GM12878 (cell line): Measurements from ENCODE around the gene TRMT1. TPM values are rescaled to one million over a fixed set of nuclear protein-coding genes. Genes with fewer than 3 reads are reported as not detected.

ENCODE experiments used
- ATAC-seq: fragments of 200-7000 bp; cut with Tn5 transposase; 3 replicates; pipeline ENCODE4 v1.9.1; 2020; ENCODE audit warnings: mild to moderate bottlenecking, moderate library complexity
- BruUV-seq: library from RNA; stranded (reverse); fragments of 400-500 nt; replicated peaks from 2 replicates; lab custom pipeline; 2021; lab: Mats Ljungman, UMichigan
- CTCF ChIA-PET: fragments of 300-600 bp; sonication (Branson Sonifier 250); formaldehyde crosslinking; extraction: SDS; loops from one replicate; lab custom pipeline; 2021; ENCODE audit warnings: inconsistent platforms; lab: Yijun Ruan, JAX
- POLR2A ChIA-PET: fragments of 350-600 bp; formaldehyde crosslinking; extraction: SDS; loops from one replicate; lab custom pipeline; 2021; ENCODE audit warnings: inconsistent platforms; lab: Charles Lee
- RAD21 ChIA-PET: fragments of 300-600 bp; sonication (Branson Sonifier 250); formaldehyde crosslinking; loops from one replicate; lab custom pipeline; 2023; ENCODE audit warnings: antibody characterized with exemption; ENCODE audit not compliant: unreplicated experiment; lab: Charles Lee
- SMC1A ChIA-PET: fragments of 300-600 bp; sonication (Branson Sonifier 250); formaldehyde crosslinking; loops from one replicate; lab custom pipeline; 2023; ENCODE audit not compliant: unreplicated experiment, uncharacterized antibody; lab: Charles Lee
- DNase-seq: peaks from one replicate; pipeline ENCODE4 v3.0.0-alpha.2; 2011; ENCODE audit warnings: low read depth, low spot score
- FAIRE-seq: peaks from 3 replicates; lab custom pipeline; 2011; peaks lifted over from hg19 to GRCh38; lab: Jason Lieb, UNC
- H2AFZ ChIP-seq: 2 replicates; pipeline ENCODE4 v1.6.0; 2011; ENCODE audit warnings: low read depth, low read length, control low read depth; ENCODE audit not compliant: control insufficient read depth
- H3K27ac ChIP-seq: 2 replicates; pipeline ENCODE4 v1.5.1; 2011; ENCODE audit warnings: control low read depth; ENCODE audit not compliant: control insufficient read depth, insufficient read depth
- H3K27me3 ChIP-seq, 2 experiments: replicated peaks in 1 of 2; 2 replicates each; pipeline versions ENCODE4 v1.6.0 to v1.6.1; 2011; ENCODE audit warnings: low read length in 1 of 2; ENCODE audit not compliant: control insufficient read depth in 2 of 2, insufficient read depth in 2 of 2
- H3K36me3 ChIP-seq, 2 experiments: 2 replicates each; pipeline ENCODE4 v1.5.1; 2011; ENCODE audit warnings: low read length in 1 of 2; ENCODE audit not compliant: control insufficient read depth in 2 of 2, insufficient read depth in 2 of 2
- H3K4me1 ChIP-seq: 2 replicates; pipeline ENCODE4 v1.6.1; 2011; ENCODE audit warnings: mild to moderate bottlenecking, low read length, moderate library complexity, mixed read lengths; ENCODE audit not compliant: control insufficient read depth, insufficient read depth
- H3K4me2 ChIP-seq: 2 replicates; pipeline ENCODE4 v1.6.0; 2011; ENCODE audit warnings: control low read depth; ENCODE audit not compliant: control insufficient read depth, insufficient read depth
- H3K4me3 ChIP-seq: fragments of 200-600 bp; sonication (generic); 2 replicates; pipeline ENCODE4 v1.5.1; 2016
- H3K79me2 ChIP-seq: 2 replicates; pipeline ENCODE4 v1.6.0; 2011; ENCODE audit warnings: low read length; ENCODE audit not compliant: control insufficient read depth, insufficient read depth
- H3K9ac ChIP-seq: 2 replicates; pipeline ENCODE4 v1.8.0; 2011; ENCODE audit warnings: low read length, control low read depth, mixed read lengths; ENCODE audit not compliant: control insufficient read depth, insufficient read depth
- H3K9me3 ChIP-seq: replicated peaks from 3 replicates; pipeline ENCODE4 v1.5.1; 2011; ENCODE audit warnings: mild to moderate bottlenecking, low read length; ENCODE audit not compliant: control insufficient read depth, insufficient read depth
- H4K20me1 ChIP-seq: 2 replicates; pipeline ENCODE4 v1.6.0; 2011; ENCODE audit not compliant: control insufficient read depth, insufficient read depth
- ASH2L ChIP-seq: fragments of 300-600, 200-600 bp; sonication (generic); IDR thresholded peaks from 2 replicates; pipeline ENCODE4 v1.6.1; 2017; ENCODE audit warnings: low read depth, mild to moderate bottlenecking, borderline replicate concordance
- NBN ChIP-seq: fragments of 450-650 bp; IDR thresholded peaks from 2 replicates; pipeline ENCODE4 v1.6.1; 2016
- WGBS: methylation state at CpG from one replicate; pipeline ENCODE4 v1.1.6; 2016; ENCODE audit warnings: low lambda C conversion rate; ENCODE audit not compliant: insufficient replicate concordance, insufficient coverage; ENCODE audit errors: missing lambda C conversion rate; 5-methylcytosine and 5-hydroxymethylcytosine counted together
- in situ Hi-C: fragments of 300-500 bp; cut with MboI; formaldehyde crosslinking; loops from 9 replicates; pipeline ENCODE4 v1.14.3; 2018; ENCODE audit warnings: mixed read lengths
- intact Hi-C: fragments of 100-400 bp; cut with micrococcal nuclease; formaldehyde crosslinking; loops from one replicate; pipeline ENCODE4 v1.14.2; 2022; ENCODE audit not compliant: unreplicated experiment
- polyA plus RNA-seq, 11 experiments: library from polyadenylated mRNA; depleted of rRNA in 4 of 11; unstranded in 6 of 11; stranded (reverse) in 5 of 11; fragments of >200 nt; fragmentation: Nextera tagmentation in 4 of 11; fragmentation: Illumina TruSeq in 1 of 11; extraction: Ambion mirVana in 4 of 11; extraction: Trizol in 1 of 11; gene quantifications; 1 replicate in 1 of 11; 2 replicates in 10 of 11; pipeline versions ENCODE4 v1.2.1 to v1.2.3, GENCODE V29; 2011 to 2016; ENCODE audit warnings: inconsistent platforms in 2 of 11, missing spikeins in 2 of 11, low read depth in 1 of 11
- total RNA-seq, 4 experiments: library from RNA; depleted of rRNA in 3 of 4; stranded (reverse); fragments of >200 nt in 3 of 4; fragmentation: Illumina TruSeq in 1 of 4; extraction: Trizol in 1 of 4; gene quantifications; 2 replicates each; pipeline versions ENCODE4 v1.2.1 to v1.2.3, GENCODE V29; 2013 to 2021
- TF ChIP-seq, protein P1 (sequence below): fragments of 450-650 bp; IDR thresholded peaks from 2 replicates; pipeline ENCODE4 v1.6.1; 2017; ENCODE audit warnings: borderline replicate concordance
- TF ChIP-seq, protein P2 (sequence below): fragments of 450-650 bp; IDR thresholded peaks from 2 replicates; pipeline ENCODE4 v1.6.1; 2017; ENCODE audit warnings: mild to moderate bottlenecking, moderate library complexity

The TRMT1 gene
- total and polyA plus RNA-seq, 10 of the 15 experiments (the other 5 are each of a cell fraction or from before 2014, with no cell fraction given): 3.4 to 68.8 (median 34.8) TPM

GRCh38 chr19:13066933-13067807 is 49.4 kb downstream of the TRMT1 start:
- RAD21 ChIA-PET: interaction anchor here (0.8 kb wide), 1 partner anchor 90 kb away, joined by 3 read pairs; no protein-coding TSS in a partner anchor
- SMC1A ChIA-PET: no interaction called here
- Histone ChIP-seq H3K4me3 (no peak overlapping the region), H4K20me1 (no peaks in the 10 kb centered on the region), H3K79me2 (no peaks in the 10 kb centered on the region), H3K9me3 (no peaks in the 10 kb centered on the region), H3K4me2 (no peak overlapping the region), H3K27ac (no peak overlapping the region), H2AFZ (no peak overlapping the region), H3K36me3 (no peaks in the 10 kb centered on the region), H3K4me1 (no peaks in the 10 kb centered on the region), H3K27me3 (peaks cover 3 to 5% of the 10 kb centered on the region in 2 experiments; a peak in 2 of 4 replicates), H3K9ac (no peak overlapping the region)
- ATAC-seq: no peak
- FAIRE-seq: no peak
- DNase-seq: no peak
- no TSS peak for BruUV-seq
- CTCF ChIA-PET: interaction anchor here (1.6 to 1.9 kb wide), 2 partner anchors 89 to 102 kb away, joined by 3 to 5 read pairs; no protein-coding TSS in a partner anchor
- in situ Hi-C loops: no loop called here
- intact Hi-C loops: no loop called here
- TF ChIP-seq NBN (no peak), ASH2L (no peak)
- TF ChIP-seq, protein P1, sequence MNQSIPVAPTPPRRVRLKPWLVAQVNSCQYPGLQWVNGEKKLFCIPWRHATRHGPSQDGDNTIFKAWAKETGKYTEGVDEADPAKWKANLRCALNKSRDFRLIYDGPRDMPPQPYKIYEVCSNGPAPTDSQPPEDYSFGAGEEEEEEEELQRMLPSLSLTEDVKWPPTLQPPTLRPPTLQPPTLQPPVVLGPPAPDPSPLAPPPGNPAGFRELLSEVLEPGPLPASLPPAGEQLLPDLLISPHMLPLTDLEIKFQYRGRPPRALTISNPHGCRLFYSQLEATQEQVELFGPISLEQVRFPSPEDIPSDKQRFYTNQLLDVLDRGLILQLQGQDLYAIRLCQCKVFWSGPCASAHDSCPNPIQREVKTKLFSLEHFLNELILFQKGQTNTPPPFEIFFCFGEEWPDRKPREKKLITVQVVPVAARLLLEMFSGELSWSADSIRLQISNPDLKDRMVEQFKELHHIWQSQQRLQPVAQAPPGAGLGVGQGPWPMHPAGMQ: no peak
- TF ChIP-seq, protein P2, sequence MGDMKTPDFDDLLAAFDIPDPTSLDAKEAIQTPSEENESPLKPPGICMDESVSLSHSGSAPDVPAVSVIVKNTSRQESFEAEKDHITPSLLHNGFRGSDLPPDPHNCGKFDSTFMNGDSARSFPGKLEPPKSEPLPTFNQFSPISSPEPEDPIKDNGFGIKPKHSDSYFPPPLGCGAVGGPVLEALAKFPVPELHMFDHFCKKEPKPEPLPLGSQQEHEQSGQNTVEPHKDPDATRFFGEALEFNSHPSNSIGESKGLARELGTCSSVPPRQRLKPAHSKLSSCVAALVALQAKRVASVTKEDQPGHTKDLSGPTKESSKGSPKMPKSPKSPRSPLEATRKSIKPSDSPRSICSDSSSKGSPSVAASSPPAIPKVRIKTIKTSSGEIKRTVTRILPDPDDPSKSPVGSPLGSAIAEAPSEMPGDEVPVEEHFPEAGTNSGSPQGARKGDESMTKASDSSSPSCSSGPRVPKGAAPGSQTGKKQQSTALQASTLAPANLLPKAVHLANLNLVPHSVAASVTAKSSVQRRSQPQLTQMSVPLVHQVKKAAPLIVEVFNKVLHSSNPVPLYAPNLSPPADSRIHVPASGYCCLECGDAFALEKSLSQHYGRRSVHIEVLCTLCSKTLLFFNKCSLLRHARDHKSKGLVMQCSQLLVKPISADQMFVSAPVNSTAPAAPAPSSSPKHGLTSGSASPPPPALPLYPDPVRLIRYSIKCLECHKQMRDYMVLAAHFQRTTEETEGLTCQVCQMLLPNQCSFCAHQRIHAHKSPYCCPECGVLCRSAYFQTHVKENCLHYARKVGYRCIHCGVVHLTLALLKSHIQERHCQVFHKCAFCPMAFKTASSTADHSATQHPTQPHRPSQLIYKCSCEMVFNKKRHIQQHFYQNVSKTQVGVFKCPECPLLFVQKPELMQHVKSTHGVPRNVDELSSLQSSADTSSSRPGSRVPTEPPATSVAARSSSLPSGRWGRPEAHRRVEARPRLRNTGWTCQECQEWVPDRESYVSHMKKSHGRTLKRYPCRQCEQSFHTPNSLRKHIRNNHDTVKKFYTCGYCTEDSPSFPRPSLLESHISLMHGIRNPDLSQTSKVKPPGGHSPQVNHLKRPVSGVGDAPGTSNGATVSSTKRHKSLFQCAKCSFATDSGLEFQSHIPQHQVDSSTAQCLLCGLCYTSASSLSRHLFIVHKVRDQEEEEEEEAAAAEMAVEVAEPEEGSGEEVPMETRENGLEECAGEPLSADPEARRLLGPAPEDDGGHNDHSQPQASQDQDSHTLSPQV: no peak
- POLR2A ChIA-PET: no interaction called here
- 37% methylated on average over 17 of the region's 17 CpGs for WGBS
